Measurements from ENCODE around the gene SPAG6.
"Not testable (repeated sequence)": the region's sequence is repeated elsewhere in the genome, so short reads cannot be mapped to it uniquely, and the experiment has no call there.

SPAG6 gene

DNA sequence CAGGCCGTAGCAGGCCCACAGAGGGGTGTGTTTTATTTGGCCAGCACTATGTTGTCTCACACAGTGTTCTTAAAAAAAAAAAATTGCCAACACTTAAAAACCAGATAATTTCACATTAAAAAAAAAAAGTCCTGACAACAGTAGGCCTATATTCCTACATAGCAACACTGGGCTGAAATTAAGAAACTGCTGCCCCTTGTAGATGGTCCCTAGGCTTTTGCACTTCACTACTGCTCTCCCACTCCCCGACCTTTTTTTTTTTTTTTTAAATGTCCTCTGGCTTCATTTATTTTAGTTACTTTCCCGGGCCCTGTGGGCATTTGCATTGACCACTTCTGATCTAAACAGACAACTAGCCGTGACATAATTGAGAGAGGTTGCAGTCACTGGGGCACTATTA lies 36.0 kb downstream of the SPAG6 start:
- no peak for DNase-seq

DNA sequence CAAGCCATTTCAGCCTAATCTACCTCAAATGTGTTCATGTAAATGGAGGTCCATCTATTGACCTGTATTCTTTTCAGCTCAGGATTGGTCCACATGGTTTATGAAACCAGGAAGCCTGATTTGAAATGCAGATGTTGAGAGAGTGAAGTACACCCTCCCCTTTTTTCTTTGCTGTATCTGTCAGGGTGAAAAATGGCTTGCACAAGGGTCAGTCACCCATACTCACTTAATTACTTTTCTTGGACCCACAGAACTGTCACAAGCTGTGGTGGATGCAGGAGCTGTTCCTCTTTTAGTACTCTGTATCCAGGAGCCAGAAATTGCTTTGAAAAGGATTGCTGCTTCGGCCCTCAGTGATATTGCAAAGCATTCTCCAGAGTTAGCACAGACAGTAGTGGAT lies 41.2 kb downstream of the SPAG6 start:
- DNase-seq: no peak

DNA sequence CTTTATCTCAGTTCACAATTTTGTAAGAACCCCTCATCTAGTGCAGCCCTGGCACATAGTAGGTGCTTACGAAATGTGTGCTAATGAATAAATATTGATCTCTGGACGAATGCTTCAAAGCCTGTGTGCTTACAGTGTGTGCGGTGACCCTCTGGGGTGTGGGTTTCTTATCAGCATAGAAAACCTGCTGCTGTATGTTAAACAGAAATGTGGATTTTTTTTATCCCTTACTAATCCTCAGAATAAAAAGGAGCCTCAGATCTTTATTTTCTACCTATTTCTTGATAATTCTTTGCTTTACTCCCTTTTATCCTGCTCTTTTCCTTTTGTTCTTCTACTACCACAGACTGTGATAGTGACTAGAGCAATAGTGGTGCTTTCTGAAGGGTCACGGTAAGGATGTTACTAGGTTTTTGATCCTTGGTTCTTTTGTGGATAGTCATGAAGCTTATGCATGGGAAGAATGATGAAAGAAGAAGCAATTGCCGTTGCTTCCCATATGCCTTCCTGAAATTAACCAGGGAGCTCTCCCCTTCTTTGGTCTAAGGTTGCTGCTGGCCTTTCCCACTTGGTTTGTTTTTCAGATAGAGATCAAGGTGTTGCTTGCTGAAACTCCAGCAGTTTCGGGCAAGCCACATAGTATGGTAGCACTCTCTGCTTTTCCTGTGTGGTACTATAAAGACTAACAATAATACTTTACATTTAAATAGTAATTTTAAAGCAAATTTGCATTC lies 44.7 kb downstream of the SPAG6 start:
- no peak for DNase-seq

GRCh38 chr10:22391600-22391999 lies 46.3 kb downstream of the SPAG6 start:
- no peak for DNase-seq

GRCh38 chr10:22396195-22396594 lies 50.9 kb downstream of the SPAG6 start:
- DNase-seq: not testable (repeated sequence)

GRCh38 chr10:22406916-22407315 lies 61.6 kb downstream of the SPAG6 start:
- not testable (repeated sequence) for DNase-seq

DNA sequence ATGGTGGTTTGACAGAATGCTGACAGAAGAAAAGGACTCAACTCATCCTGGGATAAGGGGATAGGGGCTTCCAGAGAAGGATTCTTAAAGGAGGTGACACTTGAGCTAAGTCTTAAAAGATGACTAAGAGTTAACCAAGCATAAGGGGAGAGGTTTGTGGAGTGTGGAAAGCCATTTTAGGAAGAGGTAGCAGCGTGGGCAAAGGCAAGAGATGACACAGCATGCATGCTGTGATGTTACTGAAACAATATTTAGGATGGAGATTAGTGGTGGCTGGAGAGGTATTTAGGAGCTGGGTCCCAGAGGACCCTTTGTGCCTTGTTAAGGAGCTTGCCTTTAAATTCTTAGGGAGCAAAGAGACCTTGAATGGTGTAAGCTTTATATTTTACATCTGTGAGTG lies 65.1 kb downstream of the SPAG6 start:
- no peak for DNase-seq

DNA sequence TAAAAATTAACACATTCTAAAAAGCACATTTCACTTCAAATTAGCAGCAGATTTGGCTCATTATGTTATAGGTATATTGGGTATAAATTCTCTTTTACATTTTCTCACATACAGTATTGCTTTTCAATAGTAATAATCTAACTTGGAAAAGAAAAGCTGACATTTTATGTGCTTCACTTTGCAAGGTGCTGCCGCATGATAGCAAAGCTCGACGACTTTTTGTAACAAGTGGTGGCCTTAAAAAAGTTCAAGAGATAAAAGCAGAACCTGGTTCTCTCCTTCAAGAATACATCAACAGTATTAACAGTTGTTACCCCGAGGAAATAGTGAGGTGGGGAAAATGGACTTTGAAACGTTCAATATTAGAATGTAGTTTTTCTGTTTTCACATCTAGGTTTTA lies 65.5 kb downstream of the SPAG6 start:
- no peak for DNase-seq

DNA sequence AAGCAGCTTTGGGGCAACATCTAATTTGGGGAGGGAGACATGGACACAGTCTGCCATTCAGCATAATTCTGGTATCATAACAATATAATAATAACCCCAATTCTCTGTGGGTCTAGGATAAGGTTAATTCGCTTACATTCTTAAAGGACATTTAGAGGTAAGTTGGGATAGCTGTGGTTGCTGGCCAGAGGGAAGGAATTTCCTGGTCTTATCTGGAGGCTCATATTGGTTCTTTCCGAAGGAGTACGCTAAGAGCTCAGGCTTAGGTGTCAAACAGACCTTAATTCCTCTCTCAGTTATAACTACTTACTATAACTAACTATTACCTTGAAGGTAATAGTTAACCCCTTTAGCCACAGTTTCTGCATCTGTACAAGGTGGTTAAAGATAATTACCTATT lies 68.8 kb downstream of the SPAG6 start:
- DNase-seq: no peak

DNA sequence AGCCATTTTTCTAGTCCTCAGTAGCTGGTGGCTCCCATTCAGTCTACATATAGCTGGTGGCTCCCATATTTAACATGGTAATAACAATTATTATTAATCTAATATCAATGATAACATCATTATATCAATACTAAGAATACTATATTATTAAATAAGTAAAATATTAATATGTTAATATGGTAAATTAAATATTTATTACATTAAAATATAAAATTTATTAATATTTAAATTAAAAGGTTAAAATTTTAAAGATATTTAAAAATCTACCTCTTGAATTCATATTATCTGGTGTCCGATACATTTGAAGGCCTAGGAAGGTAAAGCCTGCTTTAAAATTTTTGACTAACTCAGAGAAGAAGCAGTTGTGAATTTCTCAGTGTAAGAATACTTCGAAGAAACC lies 69.8 kb downstream of the SPAG6 start:
- DNase-seq: no peak

- no peak for DNase-seq
Measured at GRCh38 chr10:22417736-22418268, 72.5 kb downstream of the SPAG6 start.

DNA sequence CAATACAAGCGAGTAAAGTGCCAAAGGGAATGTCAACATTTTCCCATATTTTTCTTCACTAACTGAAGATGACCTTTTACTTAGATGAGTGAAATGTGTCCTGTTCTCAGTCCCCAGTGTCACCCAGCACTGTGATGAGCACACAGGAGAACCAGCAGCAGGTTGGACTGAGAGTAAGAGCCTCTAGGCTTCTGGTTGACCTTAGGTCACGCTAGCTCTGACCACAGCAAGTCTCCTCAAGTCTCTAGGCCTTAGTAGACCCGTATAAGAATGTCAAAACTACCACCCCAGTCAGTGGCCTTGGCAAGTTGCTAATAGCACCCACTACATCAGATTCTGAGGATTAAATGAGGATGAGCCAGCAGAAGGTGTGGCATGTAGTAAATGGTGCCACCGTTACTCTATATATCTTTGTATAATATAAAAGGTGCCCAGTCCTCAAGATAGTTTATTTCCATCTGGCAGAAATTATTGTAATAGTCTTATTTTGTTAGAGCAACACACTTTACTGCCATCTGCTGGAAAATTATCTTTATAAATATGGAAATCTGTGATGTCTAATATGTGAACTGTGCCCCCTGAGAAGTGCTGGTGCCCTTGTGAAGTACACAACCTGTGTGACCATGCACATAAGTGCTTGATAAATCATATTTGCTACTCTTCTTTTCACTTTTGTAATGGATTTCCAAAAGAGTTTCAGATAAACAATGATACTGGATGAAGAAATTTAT lies 75.7 kb downstream of the SPAG6 start:
- DNase-seq: no peak

DNA sequence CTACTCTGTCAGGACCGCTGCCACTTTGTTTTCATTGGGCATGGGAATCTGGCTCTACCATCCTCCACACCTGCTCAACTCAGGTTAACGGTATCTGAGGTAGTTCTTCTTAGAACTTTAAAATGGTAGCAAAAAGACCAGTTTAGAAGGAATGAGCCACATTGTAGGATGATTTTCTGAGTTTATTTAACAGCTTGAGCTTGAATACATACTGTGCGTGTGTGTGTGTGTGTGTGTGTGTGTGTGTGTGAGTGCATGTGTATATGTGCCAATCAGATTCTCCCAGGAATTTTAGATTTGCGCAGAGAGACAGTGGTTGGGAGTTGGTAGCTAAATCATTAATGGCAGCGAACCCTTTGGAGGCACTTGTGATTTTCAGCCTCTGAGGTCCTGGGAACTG lies 81.4 kb downstream of the SPAG6 start:
- no peak for DNase-seq

DNA sequence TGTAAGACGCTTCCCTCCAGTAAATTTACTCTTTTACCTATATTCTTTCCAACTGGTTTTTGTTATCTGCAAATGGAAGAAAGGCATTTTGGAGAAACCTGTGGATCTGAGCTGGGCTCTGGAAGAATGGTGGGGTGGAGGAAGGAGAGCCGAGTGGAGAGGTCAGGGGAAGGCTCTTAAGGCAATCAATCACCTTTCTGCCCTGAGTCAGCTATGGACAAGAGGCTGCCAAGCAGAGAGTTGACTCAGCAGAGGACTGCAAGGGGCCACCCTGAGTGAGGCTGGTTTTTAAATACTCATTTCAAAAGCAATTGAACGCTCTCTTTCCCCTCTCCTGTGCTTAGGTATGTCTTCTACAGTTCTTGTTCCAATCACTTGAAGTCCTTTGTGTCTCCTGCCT lies 81.8 kb downstream of the SPAG6 start:
- no peak for DNase-seq

GRCh38 chr10:22427890-22428571 lies 82.7 kb downstream of the SPAG6 start:
- DNase-seq: no peak

GRCh38 chr10:22429146-22429545 lies 83.8 kb downstream of the SPAG6 start:
- no peak for DNase-seq

- DNase-seq: no peak
Measured at GRCh38 chr10:22429981-22430421, 84.7 kb downstream of the SPAG6 start.

DNA sequence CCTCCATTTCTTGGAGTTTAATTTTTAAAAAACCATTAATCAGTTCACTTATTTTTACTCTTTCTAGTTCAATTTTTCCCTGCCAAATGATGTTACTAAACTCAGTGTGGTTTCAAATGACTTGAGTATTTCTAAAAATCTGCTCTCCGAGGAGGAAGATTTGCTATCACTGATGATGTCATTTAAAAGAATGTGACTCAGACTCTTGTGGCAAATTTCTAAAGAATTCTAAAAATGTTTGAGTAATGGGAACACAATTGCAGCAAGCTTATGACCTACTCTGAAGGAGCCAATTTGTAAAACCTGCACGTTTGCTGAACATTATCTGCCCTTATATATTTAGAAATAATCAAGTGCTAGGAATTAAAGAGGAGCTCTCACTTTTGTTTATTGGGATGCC lies 88.6 kb downstream of the SPAG6 start:
- DNase-seq: no peak

DNA sequence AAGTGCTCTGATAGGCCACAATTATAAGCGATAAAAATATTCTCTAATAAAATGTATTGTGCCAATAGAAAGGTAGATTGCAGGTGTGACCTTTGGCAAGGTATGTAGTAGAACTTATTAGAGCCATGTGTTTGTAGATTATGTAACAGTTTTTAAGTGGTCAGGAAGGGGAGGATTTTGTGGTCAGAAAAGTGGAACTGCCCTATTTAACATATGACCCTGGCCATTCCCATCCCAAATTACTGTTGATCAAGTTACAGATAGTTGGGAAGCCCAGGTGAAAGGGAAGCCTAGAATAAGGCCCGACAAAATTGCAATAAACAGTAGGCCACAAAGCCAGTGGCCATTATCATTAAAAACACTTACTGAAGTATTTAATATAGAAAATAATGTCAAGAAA lies 89.2 kb downstream of the SPAG6 start:
- no peak for DNase-seq

DNA sequence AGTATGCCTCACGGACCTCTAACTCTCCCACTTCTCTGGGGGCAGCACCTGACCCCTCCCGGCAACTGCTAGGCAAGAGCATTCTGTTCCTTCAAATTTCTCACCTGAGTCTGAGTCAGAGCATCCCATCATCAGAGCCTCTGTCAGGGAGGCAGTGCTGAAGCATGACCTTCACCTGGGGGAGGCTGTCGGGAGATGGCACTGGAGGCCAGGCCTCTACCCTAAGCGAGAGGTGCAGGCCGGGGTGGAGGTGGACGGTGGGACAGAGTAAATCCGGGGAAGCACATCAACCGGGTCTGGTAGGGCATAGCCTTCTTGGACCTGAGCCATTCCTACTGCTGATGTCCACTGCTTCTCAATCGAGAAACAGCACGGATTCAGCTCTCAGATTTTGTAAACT lies 90.4 kb downstream of the SPAG6 start:
- DNase-seq: no peak

GRCh38 chr10:22436526-22436892 lies 91.2 kb downstream of the SPAG6 start:
- no peak for DNase-seq

DNA sequence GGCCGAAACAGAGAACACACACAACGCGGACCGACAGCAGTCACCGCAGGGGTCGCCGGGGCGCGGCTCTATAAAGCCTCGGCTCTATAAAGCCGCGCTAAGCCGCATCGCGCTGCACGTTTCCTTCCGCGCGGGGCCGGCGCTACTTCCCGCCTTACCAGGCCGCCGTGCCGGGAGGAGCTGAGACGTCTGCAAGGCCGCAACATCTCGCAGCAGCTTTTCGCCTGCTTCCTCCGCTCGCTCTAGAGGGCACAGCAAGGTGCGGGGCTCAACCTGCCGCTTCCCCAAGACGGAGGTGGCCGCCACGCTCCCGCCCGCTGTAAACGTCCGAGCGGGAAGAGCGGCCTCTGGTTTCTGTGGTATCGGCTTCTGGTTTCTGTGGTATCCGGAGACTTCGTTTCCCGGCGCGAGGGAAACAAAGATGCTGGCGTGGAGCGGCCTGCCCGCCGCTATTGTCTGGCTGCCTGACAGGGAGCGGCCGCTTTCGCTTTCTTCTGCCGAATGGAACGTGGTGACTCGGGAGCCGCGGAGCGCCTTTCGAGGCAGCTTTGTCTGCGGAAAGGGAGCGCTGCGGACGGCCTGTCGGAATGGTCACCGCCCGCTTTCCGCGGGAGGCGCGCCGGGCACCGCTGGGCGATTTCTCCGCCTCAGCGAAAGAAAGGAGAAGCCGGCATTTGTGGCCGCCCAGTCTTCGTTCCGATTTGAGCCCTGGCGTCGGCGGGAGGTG lies 91.8 kb downstream of the SPAG6 start:
- DNase-seq: peak; percentile 74

All from KG1 (cell line).